NCI-H446 (cell line): ENCODE measurements around the gene SEMA3A.
"Not testable (repeated sequence)": the region's sequence is repeated elsewhere in the genome, so short reads cannot be mapped to it uniquely, and the experiment has no call there.

ENCODE experiments used
- DNase-seq, 2 experiments: peaks; one replicate each; lab custom pipeline; 2025; lab: John Stamatoyannopoulos, UW

The SEMA3A gene

DNA sequence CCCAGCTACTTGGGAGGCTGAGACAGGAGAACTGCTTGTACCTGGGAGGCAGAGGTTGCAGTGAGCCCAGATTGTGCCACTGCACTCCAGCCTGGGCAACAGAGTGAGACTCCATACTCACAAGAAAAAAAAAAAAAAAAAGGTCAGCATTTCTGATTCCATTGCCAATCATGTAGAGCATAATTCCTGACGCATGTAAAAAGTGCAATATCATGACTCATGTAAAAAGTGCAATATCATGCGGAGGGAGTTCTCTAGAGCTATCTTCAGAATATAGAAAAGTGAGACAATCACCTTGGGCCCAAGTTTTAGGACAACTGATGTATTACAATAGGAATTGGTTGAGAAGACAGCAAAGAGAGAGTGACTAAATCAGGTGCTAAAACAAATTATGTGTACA, 85.8 kb downstream of the SEMA3A start:
- no peak for DNase-seq

- DNase-seq, result no peak
Measured at GRCh38 chr7:84108119-84108518, 86.5 kb downstream of the SEMA3A start.

DNA sequence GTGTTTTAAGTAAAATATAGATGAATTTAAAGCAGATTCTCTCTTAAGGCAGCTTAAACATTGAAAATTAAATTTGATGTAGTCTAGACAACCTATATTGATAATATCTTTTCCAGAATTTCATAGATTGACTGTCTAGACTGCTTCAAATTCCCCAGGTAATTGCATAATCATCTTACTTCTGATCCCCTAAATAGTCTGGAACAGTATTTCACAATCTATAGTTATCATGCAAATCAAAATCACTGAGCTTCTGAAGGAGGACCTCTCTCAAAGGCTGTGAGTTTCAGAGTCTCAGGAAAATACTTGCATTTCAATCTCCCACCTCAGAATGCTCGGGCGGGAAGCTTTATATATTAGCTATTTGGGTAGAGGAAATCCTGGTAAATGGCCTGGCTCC, 87.3 kb downstream of the SEMA3A start:
- DNase-seq, result no peak

DNA sequence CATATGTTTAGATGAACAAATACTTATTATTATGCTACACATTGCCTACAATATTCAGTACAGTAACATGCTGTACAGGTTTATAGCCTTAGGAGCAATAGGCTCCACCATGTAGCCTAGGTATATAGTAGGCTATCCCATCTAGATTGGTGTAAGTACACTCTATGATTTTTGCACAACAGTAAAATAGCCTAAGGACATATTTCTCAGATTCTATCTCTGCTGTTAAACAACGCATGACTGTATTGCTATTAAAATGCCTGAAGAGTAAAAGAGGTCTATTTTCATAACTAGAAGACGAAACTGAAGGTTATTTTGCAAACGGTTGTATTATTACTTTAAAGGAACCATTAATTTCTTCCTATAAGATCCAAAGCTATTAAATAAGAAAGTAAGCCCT, 88.3 kb downstream of the SEMA3A start:
- no peak for DNase-seq

GRCh38 chr7:84105586-84105985, 89.0 kb downstream of the SEMA3A start:
- no peak for DNase-seq

DNA sequence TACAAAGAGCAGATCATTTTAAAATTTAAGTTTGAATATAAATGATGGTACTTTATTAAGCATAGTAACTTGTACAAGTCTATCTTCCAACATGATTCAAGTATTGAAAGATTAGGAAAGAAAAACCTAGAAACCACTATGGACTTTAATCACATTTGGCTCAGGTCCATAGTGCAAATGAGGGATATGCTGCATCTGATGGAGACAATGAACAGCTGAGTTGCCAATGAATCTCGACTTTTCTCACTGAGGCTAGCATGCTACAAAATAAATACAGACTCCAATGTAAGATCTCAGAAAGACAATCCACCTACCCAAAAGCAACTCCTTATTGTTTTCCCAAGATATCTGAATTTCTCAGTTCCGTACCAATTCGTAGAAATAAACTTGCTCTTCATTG, 89.8 kb downstream of the SEMA3A start:
- peak in 1 of 2 experiments; percentile 14 for DNase-seq

DNA sequence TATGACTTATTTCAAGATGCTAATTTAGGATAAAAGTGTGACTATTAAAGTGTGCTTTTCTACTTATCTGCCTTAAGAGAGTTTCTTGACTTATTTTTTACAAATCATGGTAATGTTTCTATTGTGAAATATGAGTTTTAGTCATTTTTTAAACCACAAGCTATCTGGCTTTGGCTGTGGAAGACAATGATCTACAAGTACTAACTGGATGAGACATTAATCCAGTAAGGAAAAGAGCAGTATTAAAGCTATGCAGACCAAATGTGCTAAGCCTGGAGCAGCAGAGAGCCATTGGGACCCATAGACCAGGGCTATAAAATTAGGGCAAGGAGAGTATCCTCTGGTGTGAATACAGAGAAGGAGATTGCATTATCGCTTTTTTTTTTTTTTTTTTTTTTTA, 92.4 kb downstream of the SEMA3A start:
- no peak for DNase-seq

GRCh38 chr7:84100866-84101265, 93.7 kb downstream of the SEMA3A start:
- no peak for DNase-seq

DNA sequence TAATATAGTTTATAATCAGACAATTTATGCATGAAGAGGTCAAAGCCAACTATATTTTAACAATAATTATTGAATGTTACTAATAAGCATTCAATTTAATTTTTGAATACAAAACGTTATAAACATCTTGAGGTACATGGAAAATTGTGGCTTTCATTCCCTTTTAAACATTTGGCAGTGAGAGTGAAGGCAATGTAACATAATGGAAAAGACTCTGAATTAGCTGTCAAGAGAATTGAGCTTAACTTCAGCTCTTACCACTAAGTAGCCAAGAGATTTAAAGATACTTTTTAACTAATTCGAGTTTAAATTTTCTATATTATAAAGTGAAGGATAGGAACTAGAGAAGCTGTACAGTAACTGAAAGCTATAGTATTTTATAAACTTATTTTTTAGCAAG, 98.6 kb downstream of the SEMA3A start:
- DNase-seq, result no peak

DNA sequence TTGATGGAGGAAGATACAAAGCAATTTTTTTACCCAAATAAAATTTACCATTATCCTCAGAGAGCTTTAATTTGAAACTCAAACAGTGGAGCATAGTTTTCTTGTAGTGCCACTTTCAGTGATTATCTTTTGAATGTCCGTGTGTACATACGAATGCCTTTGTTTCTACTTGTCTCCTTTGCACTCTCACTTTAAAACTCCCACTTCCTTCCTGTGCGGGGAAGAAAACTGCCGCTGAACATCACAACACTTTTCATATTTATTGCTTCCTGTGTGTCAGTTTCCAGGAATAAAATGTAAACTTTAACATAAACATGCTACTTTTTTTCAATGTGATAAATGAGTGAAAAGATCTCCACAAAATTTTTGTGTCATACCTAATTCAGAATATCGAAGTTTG, 102.4 kb downstream of the SEMA3A start:
- DNase-seq, result no peak

DNA sequence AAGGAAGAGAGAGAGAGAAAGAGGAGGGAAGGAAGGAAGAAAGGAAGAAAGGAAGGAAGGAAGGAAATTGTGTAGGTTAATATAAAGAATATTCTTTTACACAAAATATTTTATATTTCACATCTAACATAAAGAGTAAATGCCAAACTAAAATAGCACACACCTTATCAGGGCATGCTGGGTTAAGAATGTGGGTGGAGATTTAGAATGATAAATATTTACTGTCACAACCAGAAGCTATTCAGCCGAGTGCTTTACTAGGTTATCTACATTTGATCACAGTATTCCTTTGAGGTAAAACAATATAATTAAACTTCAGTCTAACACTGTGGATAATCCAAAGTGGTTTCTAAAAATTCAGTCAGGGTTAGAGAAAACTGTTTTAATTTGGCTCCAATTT, 103.3 kb downstream of the SEMA3A start:
- DNase-seq, result no peak

DNA sequence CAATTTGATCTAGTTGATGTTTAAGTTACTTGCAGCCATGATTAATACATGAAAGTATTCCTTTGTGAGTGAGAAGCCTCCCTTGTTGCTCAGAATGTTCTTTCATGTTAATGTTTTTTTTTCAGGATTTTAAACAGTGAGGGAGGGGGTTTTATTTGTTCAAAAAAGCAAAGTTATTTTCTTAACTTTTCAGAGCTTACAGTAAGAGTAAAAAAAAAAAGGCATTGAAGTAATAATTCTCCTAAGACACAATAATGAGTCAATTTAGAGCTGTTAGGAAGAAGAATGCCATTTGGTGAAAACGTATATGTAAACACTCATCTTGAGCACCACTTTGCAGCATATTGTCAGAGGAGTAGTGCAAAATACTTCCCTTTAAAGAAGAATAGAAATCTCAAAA, 105.8 kb downstream of the SEMA3A start:
- DNase-seq, result no peak

GRCh38 chr7:84085998-84086397, 108.6 kb downstream of the SEMA3A start:
- DNase-seq, result peak in 1 of 2 experiments; percentile 13

GRCh38 chr7:84085147-84085546, 109.4 kb downstream of the SEMA3A start:
- no peak for DNase-seq

- peak in 1 of 2 experiments; percentile 14 for DNase-seq
Measured at GRCh38 chr7:84083846-84084245, 110.7 kb downstream of the SEMA3A start.

- no peak for DNase-seq
Measured at GRCh38 chr7:84081973-84082522, 112.5 kb downstream of the SEMA3A start.

GRCh38 chr7:84077336-84077735, 117.3 kb downstream of the SEMA3A start:
- peak in 1 of 2 experiments; percentile 39 for DNase-seq

DNA sequence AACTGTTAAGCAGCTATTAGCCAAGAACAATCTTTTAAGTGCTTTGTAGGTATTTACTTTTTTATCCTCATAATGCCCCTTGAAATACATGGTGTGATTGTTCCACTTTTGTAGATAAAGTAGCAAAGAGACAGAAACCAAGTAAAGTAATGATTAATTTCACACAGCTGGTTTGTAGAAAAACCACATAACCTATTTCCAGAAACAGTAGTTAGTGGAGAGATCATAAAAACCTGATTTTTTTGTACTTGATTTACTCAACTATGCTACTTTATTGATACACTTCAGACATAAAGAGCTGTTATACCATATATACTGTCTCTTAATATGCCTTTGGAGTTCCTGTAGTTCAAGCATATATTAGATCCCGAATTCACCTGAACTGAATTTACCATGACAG, 118.4 kb downstream of the SEMA3A start:
- DNase-seq, result no peak

DNA sequence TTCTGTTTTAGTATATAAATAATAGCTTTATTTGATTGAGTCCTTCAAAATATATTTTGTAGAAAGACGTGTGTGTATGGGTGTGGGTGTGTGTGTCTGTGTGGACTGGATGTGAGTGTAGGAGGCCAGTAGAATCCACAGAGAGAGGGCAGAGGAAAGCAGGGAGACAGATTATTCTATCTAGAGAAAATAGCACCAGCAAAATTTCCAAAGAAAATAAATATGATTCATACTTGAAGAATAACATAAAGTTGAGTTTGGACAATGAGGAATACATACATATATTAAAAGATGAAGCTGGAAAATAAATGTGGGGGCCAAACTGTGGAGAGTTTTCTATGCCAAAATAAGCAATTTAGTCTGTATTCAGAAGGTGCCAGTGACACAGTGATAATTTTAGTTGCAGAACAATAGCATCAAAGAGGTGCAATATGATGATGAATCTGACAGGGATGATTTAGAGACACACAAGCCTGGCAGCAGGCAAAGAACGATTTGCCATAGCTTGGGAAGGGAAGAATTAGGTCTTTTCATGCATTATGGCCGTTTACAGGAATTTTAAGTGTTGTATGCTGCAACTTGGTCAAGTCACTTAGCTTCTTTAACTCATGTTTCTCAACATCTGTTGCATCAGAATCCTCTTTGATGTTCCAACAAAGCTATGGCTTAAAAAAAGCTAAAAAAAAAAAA, 121.3 kb downstream of the SEMA3A start:
- DNase-seq, result peak in 1 of 2 experiments; percentile 37

DNA sequence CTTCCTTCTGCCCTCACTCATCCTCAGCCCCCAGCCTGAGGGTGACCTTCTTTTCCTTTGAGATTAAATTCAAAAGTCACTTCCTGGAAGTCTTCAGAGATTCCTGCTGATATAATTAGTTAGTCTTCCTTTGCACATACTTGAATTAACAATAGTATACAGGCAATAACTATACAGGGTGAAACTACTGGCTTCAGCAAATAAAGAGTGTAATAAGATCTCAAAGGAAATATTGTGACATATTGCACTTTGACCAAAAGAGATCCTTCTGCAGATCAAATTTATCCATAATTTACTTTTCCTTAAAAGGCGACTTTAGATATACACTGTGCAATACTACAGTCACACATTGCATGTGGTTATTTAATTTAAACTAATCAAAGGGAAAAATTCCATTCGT, 123.8 kb downstream of the SEMA3A start:
- DNase-seq, result no peak

- DNase-seq, result no peak
Measured at GRCh38 chr7:84069999-84070500, 124.5 kb downstream of the SEMA3A start.

GRCh38 chr7:84069033-84069432, 125.6 kb downstream of the SEMA3A start:
- no peak for DNase-seq

DNA sequence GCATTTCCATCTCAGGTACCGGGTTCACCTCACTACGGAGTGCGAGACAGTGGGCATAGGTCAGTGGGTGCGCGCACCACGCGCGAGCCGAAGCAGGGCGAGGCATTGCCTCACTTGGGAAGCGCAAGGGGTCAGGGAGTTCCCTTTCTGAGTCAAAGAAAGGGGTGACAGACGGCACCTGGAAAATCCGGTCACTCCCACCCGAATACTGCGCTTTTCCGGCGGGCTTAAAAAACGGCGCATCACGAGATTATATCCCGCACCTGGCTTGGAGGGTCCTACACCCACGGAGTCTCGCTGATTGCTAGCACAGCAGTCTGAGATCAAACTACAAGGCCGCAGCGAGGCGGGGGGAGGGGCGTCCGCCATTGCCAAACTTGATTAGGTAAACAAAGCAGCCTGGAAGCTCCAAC, 132.1 kb downstream of the SEMA3A start:
- not testable (repeated sequence) for DNase-seq

DNA sequence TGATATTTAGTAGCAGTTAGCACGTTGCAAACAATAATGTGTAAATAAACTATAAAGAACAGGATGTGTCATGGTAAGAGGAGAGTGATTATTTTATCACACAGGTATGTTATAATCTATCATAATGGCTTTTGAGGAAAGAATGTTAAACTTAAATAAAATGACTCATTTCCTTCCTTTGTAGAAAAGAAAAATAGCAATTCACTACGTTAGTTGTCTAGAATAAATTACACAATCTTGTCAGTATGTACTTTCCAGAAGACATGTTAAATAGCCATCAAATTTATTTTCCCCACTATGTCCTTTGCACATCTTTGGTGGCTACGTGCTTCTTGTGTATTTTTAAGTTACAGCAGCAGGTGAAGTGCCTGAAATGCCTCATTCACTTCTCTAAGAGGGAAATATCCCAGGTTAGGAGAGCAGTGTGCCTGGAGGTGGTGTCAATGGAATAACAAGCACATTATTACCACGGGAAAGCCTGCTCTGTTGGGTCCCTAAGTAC, 133.8 kb downstream of the SEMA3A start:
- no peak for DNase-seq
